ENCODE data around the gene TBC1D24.
A peak's percentile ranks its signal among the peaks of the same experiment; 100 is the strongest.

TBC1D24 gene

DNA sequence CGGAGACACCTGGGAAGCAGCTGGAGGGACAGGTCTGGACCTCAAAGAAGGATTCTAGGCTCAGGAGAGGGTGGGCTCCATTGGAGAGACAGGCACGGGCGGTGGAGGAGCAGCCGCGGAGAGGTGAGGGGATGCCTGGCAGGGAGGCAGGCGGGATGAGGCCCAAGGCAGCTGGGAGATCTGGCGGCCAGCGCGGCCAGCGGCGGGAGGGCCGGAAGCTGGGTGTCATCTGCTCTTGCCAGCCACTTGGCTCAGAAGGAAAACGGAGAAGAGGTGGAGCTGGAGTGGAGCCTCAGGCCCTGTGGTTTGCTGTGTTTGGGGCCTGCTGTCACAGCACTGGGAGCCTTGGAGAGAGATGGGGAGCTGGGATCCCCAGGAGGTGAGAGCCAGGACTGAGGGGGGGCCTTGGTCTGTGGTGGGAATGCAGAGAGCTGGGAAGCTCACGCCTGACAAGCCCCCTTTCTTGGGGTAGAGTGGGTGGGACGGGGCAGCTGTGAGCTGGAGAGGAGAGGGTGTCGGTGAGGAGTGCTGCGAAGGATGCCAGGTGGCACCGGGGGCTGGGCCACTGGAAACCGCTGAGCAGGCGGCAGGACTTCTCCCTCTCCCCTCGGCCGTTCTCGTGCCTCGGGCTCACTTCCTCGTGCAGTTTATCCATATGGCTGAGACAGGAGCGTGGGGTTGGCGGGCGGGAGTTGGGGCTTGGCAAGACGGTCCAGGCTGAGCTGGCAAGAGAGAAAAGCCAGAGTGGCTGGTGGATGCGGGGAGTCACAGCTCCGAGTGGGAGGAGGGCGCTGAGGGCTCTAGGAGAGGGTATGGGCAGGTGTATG is 8.0 kb downstream of the TBC1D24 start:
- DNase-seq (ENCODE audit: low spot score) = no peak

DNA sequence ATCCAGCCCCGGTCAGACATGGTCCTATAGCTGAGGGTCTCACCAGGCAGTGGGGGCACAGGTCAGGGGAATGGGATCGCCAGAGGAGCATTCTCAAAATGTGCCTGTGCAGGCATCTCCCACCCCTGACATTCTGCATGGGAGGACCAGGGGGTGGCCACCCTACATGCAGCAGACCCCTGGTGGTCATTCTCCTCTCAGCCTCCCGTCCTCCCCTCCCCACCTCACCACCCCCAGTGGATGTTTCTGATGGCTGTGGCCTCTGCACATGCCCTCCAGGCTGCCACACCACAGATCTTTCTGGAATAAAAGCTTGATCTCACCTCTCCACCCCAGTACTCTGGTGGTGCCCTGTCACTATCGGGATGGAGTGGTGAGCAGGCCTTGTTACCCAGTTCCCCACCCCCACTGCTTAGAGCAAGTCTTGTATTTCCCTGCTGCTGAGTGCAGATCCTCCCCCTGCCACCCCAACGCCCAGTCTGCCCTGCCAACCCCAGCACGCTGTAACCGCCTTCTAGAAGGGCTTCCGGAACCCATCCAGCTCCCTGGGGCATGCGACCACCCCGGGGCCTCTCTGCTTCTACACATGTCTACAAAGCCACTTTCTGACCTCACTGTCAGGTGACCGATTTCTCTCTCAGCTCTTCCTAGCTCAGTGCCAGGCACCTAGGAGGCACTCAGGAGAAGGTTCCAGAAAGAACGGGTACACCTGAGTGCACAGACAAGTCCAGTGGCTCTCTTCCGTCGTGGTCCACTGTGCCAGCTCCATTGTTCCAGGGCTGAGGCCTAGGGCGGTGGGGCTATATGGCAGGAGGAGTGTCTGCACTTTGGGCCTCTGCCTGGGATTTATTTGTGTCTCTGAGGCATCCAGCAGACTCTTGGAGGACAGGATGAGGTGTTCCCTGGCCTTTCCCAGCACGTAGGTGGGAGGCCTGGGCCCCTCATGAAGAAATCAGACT is 9.3 kb downstream of the TBC1D24 start:
- no peak for DNase-seq (ENCODE audit: low spot score)

DNA sequence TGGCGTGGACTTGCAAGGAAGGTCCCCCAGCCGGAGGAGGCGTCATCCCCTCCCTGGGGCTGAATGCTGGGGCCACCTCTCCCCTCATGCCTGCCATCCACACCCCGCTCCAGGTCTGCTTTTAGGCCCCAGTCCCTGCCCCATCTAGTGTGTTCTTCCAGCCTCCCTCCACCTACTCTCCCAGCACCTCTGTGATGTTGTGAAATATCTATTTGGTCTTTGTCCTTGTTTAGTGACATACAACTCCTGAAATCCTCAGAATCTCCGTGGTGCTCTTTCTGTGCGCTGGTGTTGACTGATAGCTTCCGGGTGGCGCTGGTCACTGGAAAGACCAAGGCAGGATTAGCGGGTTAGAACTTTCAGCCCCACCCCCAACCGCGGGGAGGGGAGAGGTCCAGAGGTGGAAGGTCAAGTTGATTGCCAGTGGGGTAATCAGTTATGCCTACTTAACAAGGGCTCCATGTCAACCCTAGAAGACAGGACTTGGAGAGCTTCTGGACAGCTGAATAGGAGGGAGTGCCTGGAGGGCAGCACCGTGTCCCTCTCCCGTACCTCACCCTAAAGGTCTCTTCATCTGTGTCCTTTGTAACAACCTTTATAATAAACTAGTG is 10.1 kb downstream of the TBC1D24 start:
- no peak for DNase-seq (ENCODE audit: low spot score)

DNA sequence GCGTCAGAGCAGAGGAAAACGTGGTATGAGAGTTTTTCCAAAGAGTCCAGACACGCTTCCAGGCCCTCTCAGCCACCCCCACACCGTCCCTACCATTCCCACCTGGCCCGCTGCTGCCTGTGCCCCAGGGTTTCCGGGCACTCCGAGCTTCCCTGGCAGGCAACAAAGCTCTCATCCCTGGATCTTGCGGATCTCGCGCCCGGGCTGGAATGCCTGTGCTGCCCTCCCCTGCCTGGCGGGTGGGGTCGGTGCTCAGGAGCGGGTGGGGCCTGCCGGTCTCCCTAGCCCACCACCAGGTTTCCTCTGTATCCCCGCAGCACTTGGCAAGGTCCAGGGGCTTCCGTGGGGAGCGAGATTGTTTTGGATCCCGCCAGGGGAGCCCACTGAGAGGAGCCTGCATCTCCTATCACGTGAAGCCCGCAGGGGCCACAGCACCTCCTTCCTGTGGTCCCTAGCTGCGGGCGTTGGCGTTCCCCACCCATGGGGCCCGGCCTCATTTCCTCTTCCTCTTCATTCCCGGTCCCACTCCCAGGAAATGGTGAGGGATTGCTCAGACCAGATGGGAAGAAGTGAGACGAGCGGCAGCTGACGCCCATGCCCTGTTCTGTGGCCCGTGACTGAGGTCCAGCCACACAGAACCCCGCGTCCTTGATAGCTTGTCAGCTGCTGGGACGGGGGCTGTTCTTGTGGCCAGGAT is 11.0 kb downstream of the TBC1D24 start:
- DNase-seq (ENCODE audit: low spot score) = no peak

DNA sequence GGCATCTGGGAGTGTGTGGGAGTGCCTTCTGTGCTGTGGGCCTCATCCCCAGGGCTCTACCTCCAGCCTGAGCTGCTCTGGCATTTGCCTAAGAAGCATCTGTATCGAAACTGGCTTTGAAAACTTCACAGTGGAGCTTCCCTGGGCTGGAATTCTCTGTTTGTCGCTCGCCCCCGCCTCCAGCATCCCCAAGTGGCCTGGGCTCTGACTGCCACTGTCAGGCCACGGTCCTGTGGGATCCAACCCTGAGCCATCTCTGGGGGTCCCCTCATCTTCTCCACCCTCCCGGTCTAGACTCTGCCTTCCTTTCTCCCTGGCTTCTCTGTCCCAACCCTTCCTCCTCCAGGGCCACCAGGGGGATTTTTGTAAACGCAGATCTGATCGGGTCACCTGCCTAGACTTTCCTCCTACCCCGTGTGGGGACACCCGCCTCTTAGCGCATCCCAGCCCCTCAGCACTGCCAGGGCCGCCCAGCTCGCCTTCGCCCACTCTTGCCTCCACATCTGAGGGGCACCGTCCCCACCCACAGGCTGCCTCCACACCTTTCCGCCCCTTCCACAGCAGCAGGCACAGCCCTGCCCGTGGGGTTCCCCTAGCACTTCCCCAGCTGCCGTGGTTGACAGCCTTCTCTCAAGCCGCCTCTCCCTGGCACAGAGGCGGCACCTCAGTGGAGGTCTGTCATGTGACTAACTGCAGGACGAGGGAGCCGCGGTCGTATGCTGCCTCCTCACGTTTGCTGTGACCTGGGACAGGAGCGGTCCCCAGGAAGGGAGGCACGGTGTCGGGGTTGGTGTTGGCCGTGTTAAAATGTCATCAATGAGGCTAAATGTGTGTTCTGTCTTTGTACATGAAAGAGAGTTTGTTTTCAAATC is 12.0 kb downstream of the TBC1D24 start:
- peak; percentile 71 for DNase-seq (ENCODE audit: low spot score)

DNA sequence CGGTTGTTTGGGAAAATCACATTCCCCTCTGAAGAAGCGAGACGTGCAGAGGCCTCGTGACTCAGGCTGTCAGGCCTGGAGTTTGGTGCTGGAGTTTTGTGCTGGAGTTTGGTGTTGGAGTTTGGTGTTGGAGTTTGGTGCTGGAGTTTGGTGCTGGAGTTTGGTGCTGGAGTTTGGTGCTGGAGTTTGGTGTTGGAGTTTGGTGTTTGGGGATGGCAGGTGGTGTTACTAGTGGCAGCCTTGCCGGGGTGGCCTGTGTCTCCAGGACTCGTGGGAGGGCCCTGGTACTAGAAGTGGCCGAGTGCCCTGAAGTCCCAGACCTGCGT is 12.6 kb downstream of the TBC1D24 start:
- no peak for DNase-seq (ENCODE audit: low spot score)

DNA sequence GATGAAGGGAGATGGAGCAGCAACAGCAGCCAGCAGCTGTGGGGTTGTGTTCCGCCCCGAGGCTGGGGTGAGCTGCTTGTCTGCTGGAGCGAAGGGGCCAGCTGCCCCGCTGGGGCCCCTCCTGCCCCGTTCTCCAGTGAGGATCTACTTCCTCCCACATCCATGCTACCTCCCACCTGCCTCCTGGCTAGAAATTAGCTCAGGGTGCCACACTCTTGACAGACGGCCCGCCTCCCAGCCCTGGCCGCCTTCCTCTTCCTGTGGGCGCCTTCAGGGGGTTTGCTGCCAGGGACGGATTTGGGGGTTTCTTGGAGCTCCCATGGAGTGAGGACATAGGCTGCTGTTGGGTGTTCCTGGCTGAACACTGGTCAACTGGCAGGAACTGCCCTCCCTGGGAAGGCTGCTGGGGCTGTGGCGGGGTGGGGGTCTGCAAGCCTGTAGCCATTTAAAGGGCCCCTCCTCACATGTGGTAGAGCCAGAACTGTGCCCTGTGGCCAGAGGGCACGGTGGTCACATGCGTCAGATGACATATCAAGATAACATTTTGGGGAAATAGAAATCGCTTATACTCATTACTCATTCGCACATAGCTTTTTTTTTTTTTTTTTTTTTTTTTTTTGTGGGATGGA is 13.1 kb downstream of the TBC1D24 start:
- DNase-seq (ENCODE audit: low spot score) = no peak

DNA sequence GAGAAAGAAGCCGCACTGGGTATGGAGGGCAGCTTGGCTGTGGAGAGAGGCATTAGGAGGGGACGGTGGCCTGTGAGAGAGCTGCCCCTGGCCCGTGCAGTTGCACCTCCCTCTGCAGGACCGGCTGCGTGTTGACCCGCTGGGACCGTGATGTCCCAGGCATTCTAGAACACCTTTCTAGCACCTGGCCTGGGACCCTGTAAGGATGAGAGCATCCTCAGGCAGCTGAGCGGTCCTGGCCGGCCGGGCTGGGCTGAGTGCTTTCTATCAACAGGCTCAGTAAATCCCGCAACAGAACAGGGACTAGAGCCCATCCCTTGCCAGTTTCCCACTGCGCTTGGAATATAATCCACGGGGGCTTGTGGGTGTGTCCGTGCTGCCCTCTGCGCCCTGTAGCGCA is 14.7 kb downstream of the TBC1D24 start:
- no peak for DNase-seq (ENCODE audit: low spot score)

DNA sequence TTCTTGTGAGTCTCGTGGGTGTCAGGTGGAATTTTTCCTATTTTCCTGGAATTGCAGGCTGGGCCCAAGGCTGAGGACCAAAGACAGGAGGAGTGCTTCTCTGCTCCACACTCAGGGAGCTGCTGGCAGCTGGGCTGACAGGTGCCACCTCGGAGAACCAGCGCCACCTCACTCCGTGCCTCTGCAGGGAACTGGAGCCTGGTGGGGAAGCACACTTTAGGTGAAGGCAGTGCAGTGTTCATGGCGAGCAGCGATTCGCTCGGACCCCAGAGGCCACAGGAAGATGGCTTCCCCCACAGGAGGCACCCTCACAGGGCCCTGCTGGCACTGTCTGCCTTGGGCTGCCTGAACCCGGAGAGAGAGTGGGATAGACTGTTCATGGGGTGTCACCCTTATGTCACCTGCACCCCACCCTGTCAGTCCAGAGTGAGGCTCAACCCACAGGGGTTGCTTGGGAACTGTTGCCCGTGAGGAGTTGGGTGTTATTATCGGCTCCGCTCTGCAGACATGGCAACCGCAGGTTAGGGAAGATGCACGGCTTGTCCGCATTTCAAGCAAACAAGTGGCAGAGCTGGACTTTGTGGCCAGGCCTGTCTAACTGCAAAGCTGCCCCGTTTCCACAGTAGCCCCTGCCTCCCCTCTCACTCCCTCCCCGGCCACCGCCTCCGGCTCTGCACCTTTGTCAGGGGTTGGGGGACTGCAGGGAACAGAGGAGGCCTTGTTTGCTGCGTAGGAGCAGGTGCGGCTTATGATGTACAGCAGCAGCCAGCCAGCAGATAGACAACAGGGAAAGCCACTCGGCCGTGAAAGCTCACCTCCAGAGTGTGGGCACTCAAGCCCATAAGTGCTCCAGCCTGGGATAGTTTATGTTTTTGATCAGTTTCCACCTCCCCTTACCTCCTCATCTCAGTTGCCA is 15.5 kb downstream of the TBC1D24 start:
- DNase-seq (ENCODE audit: low spot score) = peak; percentile 28

DNA sequence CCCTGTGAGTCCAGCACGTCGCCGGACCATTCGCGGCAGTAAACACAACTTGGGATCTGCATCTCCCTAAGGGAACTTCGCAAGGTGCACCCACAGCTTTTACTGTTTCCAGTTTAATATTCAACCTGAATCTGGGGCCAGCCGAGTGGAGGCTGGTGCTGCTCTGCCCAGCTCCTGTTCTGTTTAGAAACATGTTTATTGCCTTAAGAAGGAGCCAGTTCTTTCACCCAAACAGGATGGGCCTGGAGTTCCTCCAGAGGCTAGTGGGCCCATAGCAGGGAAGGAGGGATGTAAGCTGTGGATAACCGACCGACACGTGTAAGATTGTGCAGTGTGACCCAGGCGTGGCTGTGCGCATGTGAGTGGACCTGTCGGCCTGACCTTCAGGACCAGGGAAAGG is 17.4 kb downstream of the TBC1D24 start:
- no peak for DNase-seq (ENCODE audit: low spot score)

DNA sequence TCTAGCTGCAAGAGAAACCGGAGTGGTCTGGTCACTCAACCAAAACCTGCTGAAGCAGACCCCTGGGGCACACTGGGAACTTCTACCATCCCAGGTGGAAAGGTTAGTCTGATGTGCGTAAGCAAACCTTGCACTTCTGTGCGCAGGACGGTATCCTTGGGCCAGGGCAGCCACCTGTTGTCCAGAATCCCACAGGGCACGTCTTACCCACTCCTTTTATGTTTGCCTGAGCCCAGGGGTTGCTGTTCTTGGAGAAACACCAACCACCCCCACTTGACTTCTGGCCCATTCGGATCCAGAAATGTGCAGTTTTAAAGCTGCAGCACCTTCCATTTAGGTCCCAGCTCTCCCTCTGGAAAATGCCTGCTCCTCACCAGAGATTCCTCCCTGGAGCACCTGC is 18.7 kb downstream of the TBC1D24 start:
- DNase-seq (ENCODE audit: low spot score) = no peak

DNA sequence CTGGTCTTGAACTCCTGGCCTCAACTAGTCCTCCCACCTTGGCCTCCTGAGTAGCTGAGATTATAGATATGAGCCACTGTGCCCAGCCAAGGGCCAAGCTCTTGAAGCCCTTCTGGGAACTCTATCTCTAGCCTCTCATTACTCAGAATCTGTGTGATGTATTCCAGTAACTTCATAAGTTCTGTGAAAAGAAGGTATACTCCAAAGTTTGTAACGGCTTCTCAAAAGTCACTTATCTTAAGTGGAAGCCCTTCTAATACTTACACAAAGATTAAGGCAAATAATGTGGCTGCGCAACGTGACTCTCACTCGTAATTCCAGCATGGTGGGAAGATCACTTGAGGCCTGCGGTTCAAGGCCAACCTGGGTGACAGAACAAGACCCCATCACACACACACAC is 19.7 kb downstream of the TBC1D24 start:
- DNase-seq (ENCODE audit: low spot score) = no peak

DNA sequence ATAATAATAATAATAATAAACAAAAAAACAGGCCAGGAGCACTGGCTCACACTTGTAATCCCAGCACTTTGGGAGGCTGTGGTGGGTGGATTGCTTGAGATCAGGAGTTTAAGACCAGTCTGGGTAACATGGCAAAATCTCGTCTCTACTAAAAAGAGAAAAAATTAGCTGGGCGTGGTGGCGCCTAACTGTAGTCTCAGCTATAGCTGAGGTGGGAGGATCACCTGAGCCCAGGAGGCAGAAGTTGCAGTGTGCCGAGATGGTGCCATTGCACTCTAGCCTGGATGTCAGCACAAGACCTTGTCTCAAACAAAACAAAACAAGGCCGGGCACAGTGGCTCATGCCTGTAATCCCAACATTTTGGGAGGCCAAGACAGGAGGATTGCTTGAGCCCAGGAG is 20.1 kb downstream of the TBC1D24 start:
- no peak for DNase-seq (ENCODE audit: low spot score)

DNA sequence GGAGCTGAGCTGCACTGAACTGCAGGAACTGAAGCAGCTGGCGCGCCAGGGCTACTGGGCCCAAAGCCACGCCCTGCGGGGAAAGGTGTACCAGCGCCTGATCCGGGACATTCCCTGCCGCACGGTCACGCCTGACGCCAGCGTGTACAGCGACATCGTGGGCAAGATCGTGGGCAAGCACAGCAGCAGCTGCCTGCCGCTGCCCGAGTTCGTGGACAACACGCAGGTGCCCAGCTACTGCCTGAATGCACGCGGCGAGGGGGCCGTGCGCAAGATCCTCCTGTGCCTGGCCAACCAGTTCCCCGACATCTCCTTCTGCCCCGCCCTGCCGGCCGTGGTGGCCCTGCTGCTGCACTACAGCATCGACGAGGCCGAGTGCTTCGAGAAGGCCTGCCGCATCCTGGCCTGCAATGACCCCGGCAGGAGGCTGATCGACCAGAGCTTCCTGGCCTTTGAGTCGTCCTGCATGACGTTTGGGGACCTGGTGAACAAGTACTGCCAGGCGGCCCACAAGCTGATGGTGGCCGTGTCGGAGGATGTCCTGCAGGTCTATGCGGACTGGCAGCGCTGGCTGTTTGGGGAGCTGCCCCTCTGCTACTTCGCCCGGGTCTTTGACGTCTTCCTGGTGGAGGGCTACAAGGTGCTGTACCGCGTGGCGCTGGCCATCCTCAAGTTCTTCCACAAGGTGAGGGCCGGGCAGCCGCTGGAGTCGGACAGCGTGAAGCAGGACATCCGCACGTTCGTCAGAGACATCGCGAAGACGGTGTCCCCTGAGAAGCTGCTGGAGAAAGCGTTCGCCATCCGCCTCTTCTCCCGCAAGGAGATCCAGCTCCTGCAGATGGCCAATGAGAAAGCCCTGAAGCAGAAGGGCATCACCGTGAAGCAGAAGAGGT is 21.5 kb downstream of the TBC1D24 start:
- DNase-seq (ENCODE audit: low spot score) = no peak

DNA sequence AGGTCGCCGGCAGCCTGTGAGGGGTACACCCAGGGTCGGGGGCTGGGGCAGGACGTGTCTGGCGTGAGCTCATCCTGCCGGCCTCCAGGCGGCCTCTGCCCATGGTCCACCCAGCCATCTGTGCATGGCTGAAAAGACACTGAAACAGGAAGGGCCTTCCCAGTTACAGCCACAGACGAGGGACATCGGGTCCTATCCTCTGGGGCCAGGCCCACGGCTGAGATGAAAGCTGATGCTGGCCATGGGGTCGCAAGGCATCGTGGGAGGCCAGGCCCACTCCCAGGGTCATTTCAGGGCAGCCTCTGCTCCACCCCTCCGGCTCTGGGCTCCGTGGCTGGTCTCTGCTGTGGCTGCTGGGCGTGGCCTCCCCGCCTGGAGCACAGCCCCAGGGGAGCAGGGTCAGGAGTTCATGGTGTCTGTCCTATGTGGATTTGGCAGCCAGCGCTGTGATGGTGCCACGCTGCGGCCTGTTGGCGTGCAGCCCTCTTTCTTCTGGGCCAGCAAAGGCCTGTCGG is 22.2 kb downstream of the TBC1D24 start:
- DNase-seq (ENCODE audit: low spot score) = no peak

DNA sequence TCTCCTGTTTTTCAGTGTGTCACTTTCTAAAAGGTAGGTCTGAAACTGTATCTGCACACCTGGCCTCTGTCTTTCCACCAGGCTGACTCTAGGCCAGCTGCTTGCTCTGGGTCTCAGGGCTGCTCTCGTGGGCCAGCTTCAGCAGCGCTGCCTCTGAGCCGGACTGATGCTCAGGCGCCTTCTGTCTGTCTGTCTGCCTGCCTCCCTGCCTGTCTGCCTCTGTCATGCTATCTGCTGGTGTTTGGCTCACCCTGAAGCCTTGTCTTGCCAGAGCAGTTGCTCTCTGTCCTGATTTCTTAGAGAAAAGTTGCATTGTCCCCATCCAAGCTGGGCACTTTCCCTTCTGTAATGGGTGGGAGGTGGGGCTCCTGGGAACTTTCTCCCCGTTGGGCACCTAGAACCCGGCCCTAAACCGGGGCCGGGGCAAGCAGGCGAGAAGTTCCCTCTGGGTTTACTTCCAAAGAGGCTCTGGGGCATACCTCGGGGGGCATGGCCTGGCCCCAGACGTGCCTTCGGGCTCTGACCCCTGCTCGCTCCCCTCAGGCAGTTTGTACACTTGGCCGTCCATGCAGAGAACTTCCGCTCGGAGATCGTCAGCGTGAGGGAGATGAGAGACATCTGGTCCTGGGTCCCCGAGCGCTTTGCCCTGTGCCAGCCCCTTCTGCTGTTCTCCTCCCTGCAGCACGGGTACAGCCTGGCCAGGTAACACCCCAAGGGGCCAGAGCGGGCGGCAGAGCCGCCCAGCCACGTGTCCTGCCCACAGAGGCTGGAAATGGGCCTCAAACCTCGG is 23.0 kb downstream of the TBC1D24 start:
- no peak for DNase-seq (ENCODE audit: low spot score)

DNA sequence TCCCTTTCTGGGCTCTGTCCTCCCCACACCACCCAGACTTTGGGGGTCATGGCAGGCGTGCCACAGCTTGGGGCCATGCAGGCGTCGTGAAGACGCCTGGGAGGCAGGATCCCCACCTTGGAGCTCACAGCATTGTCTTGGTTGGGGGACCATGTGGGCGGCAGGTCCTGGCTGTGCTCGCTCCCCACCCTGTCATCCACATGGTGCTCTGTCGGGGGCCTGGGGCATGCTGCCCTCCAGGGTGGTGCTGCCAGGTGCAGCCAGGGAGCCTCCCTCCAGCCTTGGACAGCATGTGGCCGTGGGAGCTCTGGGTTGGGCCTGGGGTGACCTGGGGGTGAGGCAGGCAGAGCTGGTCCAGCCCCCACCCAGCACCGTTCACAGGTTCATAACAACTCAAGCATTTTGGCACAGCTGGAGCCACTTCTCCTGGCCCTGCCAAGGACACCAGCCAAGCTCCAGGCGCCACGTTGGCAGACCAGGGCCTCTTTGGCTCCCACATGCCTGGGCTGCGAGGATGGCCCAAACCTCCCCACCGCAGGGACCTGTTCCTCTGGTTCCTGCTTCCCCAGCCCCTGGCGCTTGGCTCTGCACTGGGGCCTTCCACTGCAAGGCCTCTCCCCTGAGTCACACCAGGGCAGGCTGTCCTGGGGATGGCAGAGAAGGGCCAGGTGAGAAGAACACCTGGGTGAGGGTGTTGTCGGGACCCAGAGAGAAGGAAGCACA is 23.8 kb downstream of the TBC1D24 start:
- peak; percentile 33 for DNase-seq (ENCODE audit: low spot score)
